Measurements from ENCODE around the gene CDCA7L. TPM values are rescaled to one million over a fixed set of nuclear protein-coding genes. Genes with fewer than 3 reads are reported as not detected.
A peak's percentile ranks its signal among the peaks of the same experiment; 100 is the strongest.

Gene CDCA7L
- total and polyA plus RNA-seq, 8 donors: 27.5 to 63.7 (median 49.1) TPM

DNA sequence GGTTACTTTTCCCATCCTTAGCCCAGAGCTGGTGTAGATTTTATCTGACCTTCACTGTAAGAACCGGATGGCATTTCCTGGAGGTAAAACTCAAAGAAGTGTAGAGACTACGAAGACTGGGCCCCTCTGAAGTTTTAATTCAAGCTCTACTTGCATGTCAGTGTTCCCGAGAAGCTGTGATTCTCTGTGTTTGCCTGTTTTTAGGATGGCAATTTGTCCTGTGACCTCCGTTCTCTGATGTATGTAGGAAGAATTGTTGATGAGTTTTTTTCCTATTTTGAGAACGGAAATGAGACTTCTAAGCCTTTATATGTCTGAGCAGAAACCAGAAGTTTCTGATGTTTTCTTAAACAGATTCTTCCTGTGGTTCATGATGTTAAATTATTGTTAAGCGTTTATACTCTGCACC, 94.1 kb downstream of the CDCA7L start:
- no peaks in the 10 kb centered on the region for H3K36me3 ChIP-seq
- no peaks in the 10 kb centered on the region for H3K4me1 ChIP-seq
- peaks cover 0 to 5% of the 10 kb centered on the region in 2 donors for H3K9me3 ChIP-seq
- no peak for ATAC-seq
- intact Hi-C loops (cut with DNase I): no loop called here
- no peaks in the 10 kb centered on the region for H3K27me3 ChIP-seq
- H3K4me3 ChIP-seq: no peak overlapping the region
- DNase-seq: no peak
- H3K27ac ChIP-seq: peak overlapping the region in 1 of 2 donors; percentile 43
- TF ChIP-seq, protein P1, sequence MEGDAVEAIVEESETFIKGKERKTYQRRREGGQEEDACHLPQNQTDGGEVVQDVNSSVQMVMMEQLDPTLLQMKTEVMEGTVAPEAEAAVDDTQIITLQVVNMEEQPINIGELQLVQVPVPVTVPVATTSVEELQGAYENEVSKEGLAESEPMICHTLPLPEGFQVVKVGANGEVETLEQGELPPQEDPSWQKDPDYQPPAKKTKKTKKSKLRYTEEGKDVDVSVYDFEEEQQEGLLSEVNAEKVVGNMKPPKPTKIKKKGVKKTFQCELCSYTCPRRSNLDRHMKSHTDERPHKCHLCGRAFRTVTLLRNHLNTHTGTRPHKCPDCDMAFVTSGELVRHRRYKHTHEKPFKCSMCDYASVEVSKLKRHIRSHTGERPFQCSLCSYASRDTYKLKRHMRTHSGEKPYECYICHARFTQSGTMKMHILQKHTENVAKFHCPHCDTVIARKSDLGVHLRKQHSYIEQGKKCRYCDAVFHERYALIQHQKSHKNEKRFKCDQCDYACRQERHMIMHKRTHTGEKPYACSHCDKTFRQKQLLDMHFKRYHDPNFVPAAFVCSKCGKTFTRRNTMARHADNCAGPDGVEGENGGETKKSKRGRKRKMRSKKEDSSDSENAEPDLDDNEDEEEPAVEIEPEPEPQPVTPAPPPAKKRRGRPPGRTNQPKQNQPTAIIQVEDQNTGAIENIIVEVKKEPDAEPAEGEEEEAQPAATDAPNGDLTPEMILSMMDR (IDR thresholded peaks at IDR 0.05): no peak
